ENCODE data around the gene GFM2. TPM values are rescaled to one million over a fixed set of nuclear protein-coding genes. Genes with fewer than 3 reads are reported as not detected.

Gene GFM2
- polyA plus RNA-seq, 1 donor from 2014 or later: 95.3 TPM

GRCh38 chr5:74763504-74763903 lies 3.4 kb downstream of the GFM2 start:
- H4K20me1 ChIP-seq (ENCODE audit: insufficient read depth): no peaks in the 10 kb centered on the region
- H3K9me3 ChIP-seq (ENCODE audit: low read length): no peaks in the 10 kb centered on the region
- H2AFZ ChIP-seq (ENCODE audit: low read depth, low read length): no peak overlapping the region
- no peak overlapping the region for H3K27ac ChIP-seq (ENCODE audit: low read length)
- no peaks in the 10 kb centered on the region for H3K36me3 ChIP-seq (ENCODE audit: insufficient read depth, low read length)
- no peak overlapping the region for H3K4me2 ChIP-seq (ENCODE audit: low read length)
- peaks cover 52% of the 10 kb centered on the region for H3K79me2 ChIP-seq (replicated peaks; ENCODE audit: insufficient read depth, low read length)
- no peaks in the 10 kb centered on the region for H3K9me2 ChIP-seq (ENCODE audit: insufficient read depth, low read length)
- TF ChIP-seq CTCF (IDR thresholded peaks at IDR 0.05; ENCODE audit: poor library complexity, severe bottlenecking): no peak
- TF ChIP-seq, protein P1, sequence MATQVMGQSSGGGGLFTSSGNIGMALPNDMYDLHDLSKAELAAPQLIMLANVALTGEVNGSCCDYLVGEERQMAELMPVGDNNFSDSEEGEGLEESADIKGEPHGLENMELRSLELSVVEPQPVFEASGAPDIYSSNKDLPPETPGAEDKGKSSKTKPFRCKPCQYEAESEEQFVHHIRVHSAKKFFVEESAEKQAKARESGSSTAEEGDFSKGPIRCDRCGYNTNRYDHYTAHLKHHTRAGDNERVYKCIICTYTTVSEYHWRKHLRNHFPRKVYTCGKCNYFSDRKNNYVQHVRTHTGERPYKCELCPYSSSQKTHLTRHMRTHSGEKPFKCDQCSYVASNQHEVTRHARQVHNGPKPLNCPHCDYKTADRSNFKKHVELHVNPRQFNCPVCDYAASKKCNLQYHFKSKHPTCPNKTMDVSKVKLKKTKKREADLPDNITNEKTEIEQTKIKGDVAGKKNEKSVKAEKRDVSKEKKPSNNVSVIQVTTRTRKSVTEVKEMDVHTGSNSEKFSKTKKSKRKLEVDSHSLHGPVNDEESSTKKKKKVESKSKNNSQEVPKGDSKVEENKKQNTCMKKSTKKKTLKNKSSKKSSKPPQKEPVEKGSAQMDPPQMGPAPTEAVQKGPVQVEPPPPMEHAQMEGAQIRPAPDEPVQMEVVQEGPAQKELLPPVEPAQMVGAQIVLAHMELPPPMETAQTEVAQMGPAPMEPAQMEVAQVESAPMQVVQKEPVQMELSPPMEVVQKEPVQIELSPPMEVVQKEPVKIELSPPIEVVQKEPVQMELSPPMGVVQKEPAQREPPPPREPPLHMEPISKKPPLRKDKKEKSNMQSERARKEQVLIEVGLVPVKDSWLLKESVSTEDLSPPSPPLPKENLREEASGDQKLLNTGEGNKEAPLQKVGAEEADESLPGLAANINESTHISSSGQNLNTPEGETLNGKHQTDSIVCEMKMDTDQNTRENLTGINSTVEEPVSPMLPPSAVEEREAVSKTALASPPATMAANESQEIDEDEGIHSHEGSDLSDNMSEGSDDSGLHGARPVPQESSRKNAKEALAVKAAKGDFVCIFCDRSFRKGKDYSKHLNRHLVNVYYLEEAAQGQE (IDR thresholded peaks at IDR 0.05; ENCODE audit: borderline replicate concordance): no peak
- no peak for TF ChIP-seq POLR2AphosphoS5 (IDR thresholded peaks at IDR 0.05)
- TF ChIP-seq EP300 (conservative IDR thresholded peaks at IDR 0.05; ENCODE audit: poor library complexity, severe bottlenecking): no peak
- no peak for TF ChIP-seq EZH2 (IDR thresholded peaks at IDR 0.05; ENCODE audit: borderline replicate concordance, insufficient read depth, low read length, poor library complexity, severe bottlenecking)
- TF ChIP-seq TAF1 (IDR thresholded peaks at IDR 0.05; ENCODE audit: low read depth): no peak
- TF ChIP-seq SMC3 (conservative IDR thresholded peaks at IDR 0.05; ENCODE audit: poor library complexity): no peak
- no peak for TF ChIP-seq MXI1 (conservative IDR thresholded peaks at IDR 0.05; ENCODE audit: poor library complexity, severe bottlenecking)
- TF ChIP-seq RAD21 (conservative IDR thresholded peaks at IDR 0.05): no peak
- H3K4me3 ChIP-seq (ENCODE audit: low read length): no peak overlapping the region
- H3K27me3 ChIP-seq (ENCODE audit: insufficient read depth, low read depth, low read length): no peaks in the 10 kb centered on the region
- H3K9ac ChIP-seq (ENCODE audit: low read length): no peak overlapping the region
- H3F3A ChIP-seq (ENCODE audit: insufficient read depth, low read length, poor library complexity, severe bottlenecking): no peaks in the 10 kb centered on the region

GRCh38 chr5:74762599-74762998 lies 4.3 kb downstream of the GFM2 start:
- H3K9me3 ChIP-seq (ENCODE audit: low read length): no peaks in the 10 kb centered on the region
- TF ChIP-seq TAF1 (IDR thresholded peaks at IDR 0.05; ENCODE audit: low read depth) (no peak), EP300 (conservative IDR thresholded peaks at IDR 0.05; ENCODE audit: poor library complexity, severe bottlenecking) (no peak), EZH2 (IDR thresholded peaks at IDR 0.05; ENCODE audit: borderline replicate concordance, insufficient read depth, low read length, poor library complexity, severe bottlenecking) (no peak), RAD21 (conservative IDR thresholded peaks at IDR 0.05) (no peak), MXI1 (conservative IDR thresholded peaks at IDR 0.05; ENCODE audit: poor library complexity, severe bottlenecking) (no peak), POLR2AphosphoS5 (IDR thresholded peaks at IDR 0.05) (no peak), SMC3 (conservative IDR thresholded peaks at IDR 0.05; ENCODE audit: poor library complexity) (no peak), CTCF (IDR thresholded peaks at IDR 0.05; ENCODE audit: poor library complexity, severe bottlenecking) (no peak)
- TF ChIP-seq, protein P1 (IDR thresholded peaks at IDR 0.05; ENCODE audit: borderline replicate concordance): no peak
- H3K36me3 ChIP-seq (ENCODE audit: insufficient read depth, low read length): no peaks in the 10 kb centered on the region
- H3F3A ChIP-seq (ENCODE audit: insufficient read depth, low read length, poor library complexity, severe bottlenecking): no peaks in the 10 kb centered on the region
- H3K9me2 ChIP-seq (ENCODE audit: insufficient read depth, low read length): no peaks in the 10 kb centered on the region
- peaks cover 43% of the 10 kb centered on the region for H3K79me2 ChIP-seq (replicated peaks; ENCODE audit: insufficient read depth, low read length)
- no peaks in the 10 kb centered on the region for H3K27me3 ChIP-seq (ENCODE audit: insufficient read depth, low read depth, low read length)
- no peak overlapping the region for H3K9ac ChIP-seq (ENCODE audit: low read length)
- H3K4me2 ChIP-seq (ENCODE audit: low read length): no peak overlapping the region
- H4K20me1 ChIP-seq (ENCODE audit: insufficient read depth): no peaks in the 10 kb centered on the region
- H2AFZ ChIP-seq (ENCODE audit: low read depth, low read length): no peak overlapping the region
- H3K4me3 ChIP-seq (ENCODE audit: low read length): no peak overlapping the region
- H3K27ac ChIP-seq (ENCODE audit: low read length): no peak overlapping the region
